Measurements from ENCODE around the gene LASP1. TPM values are rescaled to one million over a fixed set of nuclear protein-coding genes. Genes with fewer than 3 reads are reported as not detected.

Gene LASP1
- total and polyA plus RNA-seq, 2 of the 4 experiments (the other 2 are of a cell fraction): 79.8 to 262 TPM

- TF ChIP-seq CTCF (conservative IDR thresholded peaks at IDR 0.05; ENCODE audit: low read depth, low read length): no peak
- TF ChIP-seq POLR2A (IDR thresholded peaks at IDR 0.05; ENCODE audit: low read depth, low read length): no peak
- no peak for TF ChIP-seq BHLHE40 (IDR thresholded peaks at IDR 0.05; ENCODE audit: low read depth, low read length)
- TF ChIP-seq NFE2L2 (IDR thresholded peaks at IDR 0.05; ENCODE audit: low read depth, low read length): no peak
- no peak for TF ChIP-seq RCOR1 (IDR thresholded peaks at IDR 0.05; ENCODE audit: insufficient replicate concordance, low read length)
- TF ChIP-seq CHD1 (IDR thresholded peaks at IDR 0.05; ENCODE audit: low read depth, low read length): no peak
- Histone ChIP-seq H3K23ac (ENCODE audit: low read depth, low read length) (0 out of 2 replicates have a peak overlapping the region, but pooled peaks have one; percentile 31), H3K18ac (ENCODE audit: low read depth, low read length) (no peak overlapping the region), H3K9me3 (ENCODE audit: control insufficient read depth, insufficient read depth, low read length) (no peaks in the 10 kb centered on the region), H2AK9ac (replicated peaks; ENCODE audit: low read depth, low read length, poor library complexity) (no peak overlapping the region), H3K36me3 (ENCODE audit: control insufficient read depth, insufficient read depth, low read length) (peaks cover 70% of the 10 kb centered on the region), H3K79me1 (ENCODE audit: low read depth in 1 of 2, low read length in 2 of 2) (peaks cover 43 to 93% of the 10 kb centered on the region in 2 experiments), H3K27ac (ENCODE audit: insufficient read depth, low read length) (0 out of 2 replicates have a peak overlapping the region, but pooled peaks have one; percentile 1), H3K14ac (replicated peaks; ENCODE audit: low read depth, low read length) (0 out of 2 replicates have a peak overlapping the region, but pooled peaks have one; percentile 7), H2BK15ac (ENCODE audit: low read depth, low read length) (no peak overlapping the region), H2BK120ac (ENCODE audit: low read depth, low read length) (no peak overlapping the region), H4K8ac (ENCODE audit: low read depth in 2 of 2, low read length in 2 of 2) (no peak overlapping the region; a peak in 1 of 4 replicates), H2BK5ac (ENCODE audit: low read depth, low read length, poor library complexity, severe bottlenecking) (no peak overlapping the region), H3K4ac (ENCODE audit: low read depth, low read length) (no peak overlapping the region; the same call in 1 of the 2 replicates), H2BK20ac (ENCODE audit: low read depth, low read length) (no peak overlapping the region), H4K91ac (ENCODE audit: insufficient read depth, low read depth, low read length) (no peak overlapping the region), H3K4me1 (ENCODE audit: control insufficient read depth, insufficient read depth, low read length) (peaks cover 35% of the 10 kb centered on the region), H3K9ac (ENCODE audit: low read depth, low read length) (no peak overlapping the region), H3K9me1 (ENCODE audit: insufficient read depth, low read length) (peaks cover 19% of the 10 kb centered on the region), H3K4me3 (ENCODE audit: insufficient read depth, low read depth, low read length) (no peak overlapping the region), H2AFZ (replicated peaks; ENCODE audit: low read length, poor library complexity) (peak overlapping the region; percentile 19), H2AK5ac (ENCODE audit: low read depth, low read length) (no peak overlapping the region), H3K27me3 (ENCODE audit: control insufficient read depth, insufficient read depth, low read length) (no peaks in the 10 kb centered on the region), H4K20me1 (ENCODE audit: insufficient read depth, low read length) (peaks cover 97% of the 10 kb centered on the region), H4K5ac (ENCODE audit: low read depth, low read length) (no peak overlapping the region), H3K4me2 (ENCODE audit: low read depth, low read length) (no peak overlapping the region), H3K56ac (ENCODE audit: extremely low read depth, insufficient read depth, low read length) (no peak overlapping the region)
- POLR2A ChIA-PET (ENCODE audit: unreplicated experiment): no interaction called here
- BruUV-seq (replicated peaks): no TSS peak
- ATAC-seq (ENCODE audit: low read depth) (no peak), DNase-seq (no peak)
- CTCF ChIA-PET: no interaction called here
- in situ Hi-C loops (cut with MboI; ENCODE audit: low sequenced_read_pairs): no loop called here
- 95% methylated on average over 7 of the region's 12 CpGs; no CpG with 5 or more reads in 1 of the 2 experiments for WGBS, 2 experiments (ENCODE audit: extremely low coverage in 2 of 2, insufficient read length in 1 of 2)
- intact Hi-C loops (cut with micrococcal nuclease): no loop called here
- dilution Hi-C loops (cut with HindIII; ENCODE audit: low sequenced_read_pairs, unreplicated experiment): no loop called here
These were observed 27.9 kb downstream of the LASP1 start for GRCh38 chr17:38897671-38898290.

All from IMR-90 (cell line).